22Rv1 (cell line): ENCODE measurements around the gene USP32.
"Not testable (repeated sequence)": the region's sequence is repeated elsewhere in the genome, so short reads cannot be mapped to it uniquely, and the experiment has no call there.

Source experiments
- H3K27ac ChIP-seq: fragments of 450-650 bp; 2 replicates; pipeline ENCODE4 v1.5.1; 2017
- ZFX ChIP-seq: fragments of 450-650 bp; IDR thresholded peaks from 2 replicates; pipeline ENCODE4 v1.6.1; 2017; ENCODE audit warnings: antibody characterized with exemption, borderline replicate concordance
- TF ChIP-seq, protein P1 (sequence below): fragments of 450-650 bp; IDR thresholded peaks from 2 replicates; pipeline ENCODE4 v1.5.1; 2017; ENCODE audit warnings: mild to moderate bottlenecking

USP32 gene

DNA sequence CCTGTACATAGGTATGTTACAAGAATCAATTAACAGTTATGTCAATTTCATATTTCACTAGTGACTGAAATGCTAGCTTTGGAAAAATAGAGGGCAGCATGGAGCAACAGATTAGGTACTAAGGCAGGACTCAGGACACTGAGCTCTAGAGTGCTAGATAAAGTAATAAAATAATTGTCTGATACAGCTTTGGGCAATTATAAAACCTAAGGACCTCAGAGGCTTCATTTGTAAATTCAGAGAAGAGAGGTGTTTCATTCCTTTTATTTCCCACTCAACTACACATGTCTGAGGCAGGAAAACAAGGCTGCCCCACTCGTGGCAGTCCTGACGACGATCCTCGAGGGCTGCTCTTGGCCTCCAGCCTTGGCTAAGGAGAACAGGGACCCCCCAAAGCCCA lies 160.7 kb downstream of the USP32 start:
- no peak overlapping the region for H3K27ac ChIP-seq
- TF ChIP-seq, protein P1, sequence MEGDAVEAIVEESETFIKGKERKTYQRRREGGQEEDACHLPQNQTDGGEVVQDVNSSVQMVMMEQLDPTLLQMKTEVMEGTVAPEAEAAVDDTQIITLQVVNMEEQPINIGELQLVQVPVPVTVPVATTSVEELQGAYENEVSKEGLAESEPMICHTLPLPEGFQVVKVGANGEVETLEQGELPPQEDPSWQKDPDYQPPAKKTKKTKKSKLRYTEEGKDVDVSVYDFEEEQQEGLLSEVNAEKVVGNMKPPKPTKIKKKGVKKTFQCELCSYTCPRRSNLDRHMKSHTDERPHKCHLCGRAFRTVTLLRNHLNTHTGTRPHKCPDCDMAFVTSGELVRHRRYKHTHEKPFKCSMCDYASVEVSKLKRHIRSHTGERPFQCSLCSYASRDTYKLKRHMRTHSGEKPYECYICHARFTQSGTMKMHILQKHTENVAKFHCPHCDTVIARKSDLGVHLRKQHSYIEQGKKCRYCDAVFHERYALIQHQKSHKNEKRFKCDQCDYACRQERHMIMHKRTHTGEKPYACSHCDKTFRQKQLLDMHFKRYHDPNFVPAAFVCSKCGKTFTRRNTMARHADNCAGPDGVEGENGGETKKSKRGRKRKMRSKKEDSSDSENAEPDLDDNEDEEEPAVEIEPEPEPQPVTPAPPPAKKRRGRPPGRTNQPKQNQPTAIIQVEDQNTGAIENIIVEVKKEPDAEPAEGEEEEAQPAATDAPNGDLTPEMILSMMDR = peak; percentile 79
- no peak for TF ChIP-seq ZFX

DNA sequence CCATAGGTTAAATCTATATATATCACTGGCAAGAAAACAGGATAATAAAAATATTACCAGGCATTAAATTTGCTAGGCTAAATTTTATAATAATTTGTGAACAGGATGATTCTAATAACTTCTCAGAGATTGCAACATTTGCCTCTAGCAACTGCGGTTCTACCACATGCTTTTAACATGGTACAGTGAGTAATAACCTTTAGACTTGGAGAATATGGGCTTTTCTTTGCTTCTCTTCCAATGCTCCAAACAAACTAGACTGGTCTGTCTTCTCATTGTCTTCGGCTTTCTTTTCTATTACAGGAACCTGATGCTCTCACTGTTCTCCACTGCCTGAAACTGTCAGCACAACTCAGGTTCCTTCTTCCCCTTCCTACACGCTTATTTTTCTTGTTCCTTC lies 161.6 kb downstream of the USP32 start:
- no peak overlapping the region for H3K27ac ChIP-seq
- TF ChIP-seq ZFX = no peak
- TF ChIP-seq, protein P1 = no peak

DNA sequence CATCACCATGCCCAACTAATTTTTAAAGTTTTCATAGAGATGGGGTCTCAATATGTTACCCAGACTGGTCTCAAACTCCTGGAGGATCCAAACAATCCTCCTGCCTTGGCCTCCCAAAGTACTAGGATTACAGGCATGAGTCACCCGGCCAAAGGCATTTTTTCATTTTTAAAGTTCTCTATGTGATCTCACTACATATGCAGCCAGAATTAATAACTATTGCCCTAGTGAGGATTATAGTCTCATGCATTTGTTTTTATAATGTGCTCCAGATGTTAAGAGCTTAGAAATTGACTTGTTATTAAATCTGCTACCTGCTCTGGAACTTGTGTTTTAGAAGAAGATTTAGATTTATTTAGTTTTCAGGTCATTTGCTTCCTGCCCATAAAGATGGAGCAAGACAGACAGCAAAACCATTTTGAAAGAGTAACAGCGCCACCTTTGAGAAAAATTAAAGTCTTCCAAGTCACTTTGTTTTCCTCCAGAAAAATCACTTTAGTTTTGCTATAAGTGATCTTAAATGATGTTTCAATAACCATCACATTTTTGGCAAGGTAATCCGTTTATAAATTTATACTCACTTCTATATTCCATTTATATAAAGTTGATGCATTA lies 162.6 kb downstream of the USP32 start:
- H3K27ac ChIP-seq = no peak overlapping the region
- no peak for TF ChIP-seq ZFX
- TF ChIP-seq, protein P1 = peak; percentile 11; the same call in 1 of the 2 replicates

DNA sequence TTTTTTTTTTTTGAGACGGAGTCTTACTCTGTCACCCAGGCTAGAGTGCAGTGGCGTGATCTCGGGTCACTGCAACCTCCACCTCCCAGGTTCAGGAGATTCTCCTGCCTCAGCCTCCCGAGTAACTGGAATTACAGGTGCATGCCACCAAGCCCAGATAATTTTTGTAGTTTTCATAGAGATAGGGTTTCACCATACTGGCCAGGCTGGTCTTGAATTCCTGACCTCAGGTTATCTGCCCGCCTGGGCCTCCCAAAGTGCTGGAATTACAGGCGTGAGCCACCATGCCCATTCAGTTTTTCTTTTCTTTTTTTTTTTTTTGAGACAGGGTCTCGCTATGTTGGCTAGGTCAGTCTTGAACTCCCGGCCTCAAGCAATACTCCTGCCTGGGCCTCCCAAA lies 164.7 kb downstream of the USP32 start:
- H3K27ac ChIP-seq = not testable (repeated sequence)

DNA sequence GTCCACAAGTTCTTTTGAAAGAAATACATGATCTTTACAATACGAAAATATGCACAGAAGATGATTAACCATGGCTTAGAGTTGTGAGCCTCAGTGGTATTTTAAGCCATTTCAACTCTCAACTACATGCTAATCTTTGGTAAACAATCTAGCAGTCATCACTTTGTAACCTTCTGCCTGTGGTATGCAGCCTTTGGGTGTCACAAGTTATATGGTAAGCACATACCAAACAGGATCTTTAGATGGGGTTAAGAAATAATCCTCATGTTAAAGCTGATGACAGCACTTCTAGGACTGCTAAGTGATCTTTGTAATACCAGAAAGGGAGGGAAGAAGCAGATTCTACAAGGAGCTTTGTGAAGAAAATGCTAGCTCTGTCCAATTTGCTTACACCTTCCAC lies 167.9 kb downstream of the USP32 start:
- TF ChIP-seq, protein P1 = no peak
- no peak for TF ChIP-seq ZFX
- no peak overlapping the region for H3K27ac ChIP-seq

DNA sequence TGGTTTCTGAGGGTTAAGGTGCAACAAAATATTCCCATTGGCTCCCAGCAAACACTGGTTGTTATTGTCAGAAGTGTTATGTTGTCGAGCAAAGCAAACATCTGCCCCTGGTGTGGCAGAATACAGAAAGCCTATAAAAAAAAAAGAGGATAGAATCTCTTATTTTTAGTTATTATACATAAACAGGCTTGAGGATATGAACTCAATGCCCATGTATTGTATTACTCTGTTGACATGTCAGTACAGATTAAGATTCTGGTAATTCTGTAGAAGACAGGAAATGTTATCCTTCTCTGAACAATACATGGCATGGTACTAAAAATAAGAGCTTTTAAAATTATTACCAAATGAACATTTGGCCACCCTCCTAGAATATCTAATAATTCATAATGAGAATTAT lies 168.5 kb downstream of the USP32 start:
- TF ChIP-seq ZFX = no peak
- TF ChIP-seq, protein P1 = no peak
- no peak overlapping the region for H3K27ac ChIP-seq

DNA sequence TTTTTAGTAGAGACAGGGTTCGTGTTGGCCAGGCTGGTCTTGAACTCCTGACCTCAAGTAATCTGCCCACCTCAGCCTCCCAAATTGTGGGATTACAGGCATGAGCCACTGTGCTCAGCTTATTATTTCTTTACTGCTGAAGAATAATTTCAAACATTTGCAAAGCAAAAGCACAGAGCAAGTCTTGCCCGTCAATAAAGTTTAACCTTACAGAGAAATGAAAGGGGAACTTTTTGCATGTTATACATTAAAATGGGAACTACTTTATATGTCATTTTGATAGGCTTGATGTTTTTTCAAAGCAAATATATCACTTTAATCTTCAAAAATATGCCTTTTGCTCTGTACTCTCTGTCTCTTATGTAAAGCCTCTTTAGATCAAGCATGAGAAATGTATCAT lies 173.2 kb downstream of the USP32 start:
- H3K27ac ChIP-seq = not testable (repeated sequence)

DNA sequence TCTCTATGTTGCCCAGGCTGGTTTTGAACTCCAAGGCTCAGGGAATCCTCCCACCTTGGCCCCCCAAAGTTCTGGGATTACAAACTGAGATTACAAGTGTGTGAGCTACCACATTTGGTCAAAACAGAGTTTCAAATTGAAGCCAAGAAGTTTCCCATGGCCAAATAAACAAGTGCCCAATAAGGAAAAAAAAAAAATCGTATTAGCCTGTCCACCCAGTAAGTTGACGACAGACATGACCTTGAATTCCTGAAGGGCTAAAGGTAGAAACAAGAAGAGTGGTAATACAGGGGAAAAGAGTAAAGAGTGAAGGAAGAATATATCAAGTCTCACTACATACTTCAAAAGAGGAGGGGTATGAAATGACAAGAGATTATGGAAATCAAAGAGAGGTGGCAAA lies 176.0 kb downstream of the USP32 start:
- H3K27ac ChIP-seq = not testable (repeated sequence)

DNA sequence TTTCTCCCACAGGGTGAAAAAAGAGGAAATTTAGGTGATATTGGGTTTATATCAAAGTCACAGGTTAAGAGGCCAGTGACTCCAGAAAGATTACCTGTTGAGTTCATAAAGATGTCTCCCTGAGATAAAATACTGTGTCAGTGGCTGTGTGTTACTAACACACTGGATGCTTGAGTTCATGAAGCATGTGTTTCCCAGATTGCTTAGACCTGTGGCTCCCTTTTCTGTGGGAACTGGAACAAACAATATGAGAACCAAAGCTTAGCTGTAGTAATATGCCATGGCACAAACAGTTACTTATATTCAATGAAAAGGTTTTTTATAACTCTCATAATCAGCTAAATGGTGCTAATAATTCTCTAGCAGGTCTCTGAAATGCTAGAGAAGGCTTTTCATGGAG lies 180.7 kb downstream of the USP32 start:
- H3K27ac ChIP-seq = not testable (repeated sequence)

DNA sequence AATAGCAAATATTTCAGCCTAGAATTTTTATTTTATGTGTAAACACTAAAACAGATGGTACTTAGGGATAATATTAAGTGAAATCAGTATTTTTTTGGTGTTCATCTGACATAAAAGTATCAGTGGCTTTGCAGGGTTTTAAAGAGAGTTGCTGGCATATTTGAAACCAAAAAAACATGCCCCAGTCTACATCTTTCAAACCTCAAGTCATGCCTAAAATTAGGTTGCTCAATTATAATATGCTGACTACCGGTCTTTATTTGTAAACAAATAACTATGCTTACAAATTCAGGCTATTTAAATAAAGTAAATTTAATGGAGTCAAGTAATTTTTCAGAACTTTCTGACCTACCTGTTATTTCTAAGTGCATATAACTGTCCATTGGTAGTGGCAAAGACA lies 183.6 kb downstream of the USP32 start:
- H3K27ac ChIP-seq = not testable (repeated sequence)

DNA sequence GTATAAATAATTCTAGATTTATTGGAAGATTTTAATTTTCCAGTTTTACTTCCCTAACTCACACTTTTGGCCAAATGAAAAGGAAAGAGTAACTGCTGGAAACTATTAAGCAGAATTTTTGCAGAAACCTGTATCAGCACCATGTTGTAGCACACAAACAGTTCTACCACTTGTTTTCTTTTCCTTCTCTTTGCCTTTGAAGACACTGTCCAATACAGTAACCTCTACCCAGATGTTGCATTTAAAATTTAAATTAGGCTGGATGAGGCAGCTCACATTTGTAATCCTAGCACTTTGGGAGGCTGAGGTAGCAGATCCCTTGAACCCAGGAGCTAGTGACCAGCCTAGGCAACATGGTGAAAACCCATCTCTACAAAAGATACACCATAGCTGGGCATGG lies 186.2 kb downstream of the USP32 start:
- H3K27ac ChIP-seq = not testable (repeated sequence)

DNA sequence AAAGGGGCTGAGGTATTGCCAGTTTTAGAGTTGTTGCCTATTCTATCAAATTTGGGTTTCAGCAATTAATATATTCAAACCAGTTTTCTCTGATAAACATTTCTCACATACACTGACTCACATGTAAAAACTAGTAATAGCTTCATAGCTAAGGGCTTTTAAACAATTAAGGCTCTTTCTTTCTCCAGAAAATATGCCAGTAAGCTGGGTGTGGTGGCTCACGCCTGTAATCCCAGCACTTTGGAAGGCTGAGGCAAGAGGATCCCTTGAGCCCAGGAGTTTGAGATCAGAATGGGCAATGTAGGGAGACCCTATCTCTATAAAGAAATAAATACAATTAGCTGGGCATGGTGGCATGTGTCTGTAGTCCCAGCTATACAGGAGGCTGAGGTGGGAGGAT lies 193.3 kb downstream of the USP32 start:
- H3K27ac ChIP-seq = peak overlapping the region; percentile 4; the same call in 1 of the 2 replicates

DNA sequence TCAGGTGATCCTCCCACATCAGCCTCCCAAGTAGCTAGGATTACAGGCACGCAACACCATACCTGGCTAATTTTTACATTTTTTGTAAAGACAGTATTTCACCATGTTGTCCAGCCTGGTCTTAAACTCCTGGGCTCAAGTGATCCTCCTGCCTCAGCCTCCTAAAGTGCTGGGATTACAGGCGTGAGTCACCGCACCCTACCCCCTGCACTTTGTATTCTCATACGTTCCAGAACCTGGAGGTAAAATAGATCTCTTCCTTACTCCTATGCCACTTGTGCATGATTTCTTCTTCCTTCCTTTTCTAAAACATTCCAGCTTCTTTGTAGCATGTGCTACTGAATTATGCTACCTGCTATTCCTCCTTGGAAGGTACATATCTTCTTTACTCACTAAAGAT lies 197.8 kb downstream of the USP32 start:
- H3K27ac ChIP-seq = not testable (repeated sequence)
